HG02981 (cell line): Measurements from ENCODE around the gene NIPA2.

Source experiments
- ATAC-seq: cut with Tn5 transposase; IDR thresholded peaks from one replicate; pipeline ENCODE4 v1.9.1; 2021; ENCODE audit warnings: mild to moderate bottlenecking, moderate library complexity; ENCODE audit not compliant: unreplicated experiment

The NIPA2 gene

GRCh38 chr15:22831473-22831872 is 7.0 kb upstream of the NIPA2 start:
- ATAC-seq = no peak

- ATAC-seq = no peak
Measured at GRCh38 chr15:22839046-22839695, 705 bp downstream of the NIPA2 start.

GRCh38 chr15:22844421-22845288 is 6.2 kb downstream of the NIPA2 start:
- ATAC-seq = no peak

GRCh38 chr15:22845289-22845900 is 6.9 kb downstream of the NIPA2 start:
- no peak for ATAC-seq

GRCh38 chr15:22846073-22846472 is 7.6 kb downstream of the NIPA2 start:
- ATAC-seq = no peak

GRCh38 chr15:22850055-22850454 is 11.6 kb downstream of the NIPA2 start:
- no peak for ATAC-seq

GRCh38 chr15:22851513-22851912 is 13.0 kb downstream of the NIPA2 start:
- no peak for ATAC-seq

- no peak for ATAC-seq
Measured at GRCh38 chr15:22855791-22856190, 17.3 kb downstream of the NIPA2 start.

- no peak for ATAC-seq
Measured at GRCh38 chr15:22856659-22857058, 18.2 kb downstream of the NIPA2 start.

GRCh38 chr15:22861161-22861560 is 22.7 kb downstream of the NIPA2 start:
- ATAC-seq = no peak

GRCh38 chr15:22863356-22863755 is 24.9 kb downstream of the NIPA2 start:
- ATAC-seq = no peak

GRCh38 chr15:22866079-22866478 is 27.6 kb downstream of the NIPA2 start:
- ATAC-seq = no peak

- ATAC-seq = no peak
Measured at GRCh38 chr15:22867886-22868285, 29.4 kb downstream of the NIPA2 start.

- no peak for ATAC-seq
Measured at GRCh38 chr15:22868495-22868894, 30.0 kb downstream of the NIPA2 start.

GRCh38 chr15:22868928-22869327 is 30.5 kb downstream of the NIPA2 start:
- ATAC-seq = no peak

- ATAC-seq = no peak
Measured at GRCh38 chr15:22869856-22870255, 31.4 kb downstream of the NIPA2 start.

GRCh38 chr15:22870865-22871264 is 32.4 kb downstream of the NIPA2 start:
- no peak for ATAC-seq

GRCh38 chr15:22871481-22872086 is 33.1 kb downstream of the NIPA2 start:
- ATAC-seq = no peak

GRCh38 chr15:22872936-22873701 is 34.7 kb downstream of the NIPA2 start:
- no peak for ATAC-seq

GRCh38 chr15:22873841-22874240 is 35.4 kb downstream of the NIPA2 start:
- no peak for ATAC-seq

- ATAC-seq = no peak
Measured at GRCh38 chr15:22874256-22874655, 35.8 kb downstream of the NIPA2 start.
